ENCODE measurements around the gene DLX4. TPM values are rescaled to one million over a fixed set of nuclear protein-coding genes. Genes with fewer than 3 reads are reported as not detected.

DLX4 gene
- total RNA-seq, 1 donor from 2014 or later = 0.29 TPM

GRCh38 chr17:49967205-49967604 lies 1.8 kb upstream of the DLX4 start:
- peaks cover 4% of the 10 kb centered on the region for H3K36me3 Mint-ChIP-seq (ENCODE audit: unreplicated experiment)
- no peak for DNase-seq
- peaks cover 16% of the 10 kb centered on the region for H3K4me1 Mint-ChIP-seq (ENCODE audit: low read depth, unreplicated experiment)
- TF ChIP-seq, protein P1, sequence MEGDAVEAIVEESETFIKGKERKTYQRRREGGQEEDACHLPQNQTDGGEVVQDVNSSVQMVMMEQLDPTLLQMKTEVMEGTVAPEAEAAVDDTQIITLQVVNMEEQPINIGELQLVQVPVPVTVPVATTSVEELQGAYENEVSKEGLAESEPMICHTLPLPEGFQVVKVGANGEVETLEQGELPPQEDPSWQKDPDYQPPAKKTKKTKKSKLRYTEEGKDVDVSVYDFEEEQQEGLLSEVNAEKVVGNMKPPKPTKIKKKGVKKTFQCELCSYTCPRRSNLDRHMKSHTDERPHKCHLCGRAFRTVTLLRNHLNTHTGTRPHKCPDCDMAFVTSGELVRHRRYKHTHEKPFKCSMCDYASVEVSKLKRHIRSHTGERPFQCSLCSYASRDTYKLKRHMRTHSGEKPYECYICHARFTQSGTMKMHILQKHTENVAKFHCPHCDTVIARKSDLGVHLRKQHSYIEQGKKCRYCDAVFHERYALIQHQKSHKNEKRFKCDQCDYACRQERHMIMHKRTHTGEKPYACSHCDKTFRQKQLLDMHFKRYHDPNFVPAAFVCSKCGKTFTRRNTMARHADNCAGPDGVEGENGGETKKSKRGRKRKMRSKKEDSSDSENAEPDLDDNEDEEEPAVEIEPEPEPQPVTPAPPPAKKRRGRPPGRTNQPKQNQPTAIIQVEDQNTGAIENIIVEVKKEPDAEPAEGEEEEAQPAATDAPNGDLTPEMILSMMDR (IDR thresholded peaks at IDR 0.05; ENCODE audit: partially characterized antibody, unreplicated experiment) = no peak
- peaks cover 57% of the 10 kb centered on the region for H3K27me3 Mint-ChIP-seq (ENCODE audit: unreplicated experiment)
- peaks cover 7% of the 10 kb centered on the region for H3K9me3 Mint-ChIP-seq (ENCODE audit: unreplicated experiment)
- H3K27ac Mint-ChIP-seq (ENCODE audit: unreplicated experiment) = no peak overlapping the region
- no peak overlapping the region for H3K4me3 Mint-ChIP-seq (ENCODE audit: unreplicated experiment)

GRCh38 chr17:49967621-49968404 lies 1.2 kb upstream of the DLX4 start:
- Mint-ChIP-seq H3K9me3 (ENCODE audit: unreplicated experiment) (peaks cover 7% of the 10 kb centered on the region), H3K27me3 (ENCODE audit: unreplicated experiment) (peaks cover 58% of the 10 kb centered on the region), H3K4me1 (ENCODE audit: low read depth, unreplicated experiment) (peaks cover 16% of the 10 kb centered on the region), H3K4me3 (ENCODE audit: unreplicated experiment) (peak overlapping the region; percentile 65), H3K36me3 (ENCODE audit: unreplicated experiment) (peaks cover 4% of the 10 kb centered on the region), H3K27ac (ENCODE audit: unreplicated experiment) (no peak overlapping the region)
- TF ChIP-seq, protein P1 (IDR thresholded peaks at IDR 0.05; ENCODE audit: partially characterized antibody, unreplicated experiment) = no peak
- no peak for DNase-seq

GRCh38 chr17:49968405-49969133 lies 421 bp upstream of the DLX4 start:
- peaks cover 16% of the 10 kb centered on the region for H3K4me1 Mint-ChIP-seq (ENCODE audit: low read depth, unreplicated experiment)
- H3K27ac Mint-ChIP-seq (ENCODE audit: unreplicated experiment) = no peak overlapping the region
- peaks cover 55% of the 10 kb centered on the region for H3K27me3 Mint-ChIP-seq (ENCODE audit: unreplicated experiment)

DNA sequence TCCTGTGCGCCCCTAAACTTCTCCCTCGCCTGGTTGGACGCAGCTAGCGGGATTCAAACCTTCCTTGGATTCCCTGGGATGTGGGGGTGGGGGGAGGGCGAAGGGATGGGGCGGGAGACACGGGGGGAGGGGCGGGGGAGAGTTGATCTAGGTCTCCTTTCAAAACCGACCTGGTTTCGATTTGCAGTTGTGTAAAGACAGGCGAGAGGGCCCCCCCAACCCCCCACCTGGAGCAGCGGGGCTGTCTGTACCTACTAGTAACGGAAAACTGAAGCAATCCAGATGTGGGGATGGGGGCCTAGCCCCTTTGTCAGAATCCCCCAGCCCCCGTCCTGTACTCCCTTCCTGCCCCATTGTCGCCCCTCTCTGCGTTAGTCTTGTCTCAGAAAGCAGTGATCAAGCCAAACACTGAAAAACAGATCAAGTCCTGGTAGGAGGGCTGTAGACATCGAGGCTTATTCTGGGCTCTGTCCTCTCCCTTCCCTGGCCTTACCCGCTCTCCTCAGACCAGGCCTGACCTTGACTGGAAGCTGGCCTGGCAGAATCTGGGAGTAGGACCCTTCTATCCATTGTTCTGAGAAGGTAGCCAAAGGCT lies 902 bp downstream of the DLX4 start:
- H3K36me3 Mint-ChIP-seq (ENCODE audit: unreplicated experiment) = peaks cover 4% of the 10 kb centered on the region
- no peak overlapping the region for H3K4me3 Mint-ChIP-seq (ENCODE audit: unreplicated experiment)
- peaks cover 6% of the 10 kb centered on the region for H3K9me3 Mint-ChIP-seq (ENCODE audit: unreplicated experiment)
- peaks cover 48% of the 10 kb centered on the region for H3K27me3 Mint-ChIP-seq (ENCODE audit: unreplicated experiment)
- H3K4me1 Mint-ChIP-seq (ENCODE audit: low read depth, unreplicated experiment) = peaks cover 9% of the 10 kb centered on the region
- no peak for DNase-seq
- H3K27ac Mint-ChIP-seq (ENCODE audit: unreplicated experiment) = no peak overlapping the region
- TF ChIP-seq, protein P1 (IDR thresholded peaks at IDR 0.05; ENCODE audit: partially characterized antibody, unreplicated experiment) = no peak

More at GRCh38 chr17:49968405-49969133, 421 bp upstream of the DLX4 start:
- Mint-ChIP-seq H3K9me3 (ENCODE audit: unreplicated experiment) (peaks cover 7% of the 10 kb centered on the region), H3K4me3 (ENCODE audit: unreplicated experiment) (peak overlapping the region; percentile 93), H3K36me3 (ENCODE audit: unreplicated experiment) (peaks cover 4% of the 10 kb centered on the region)
- DNase-seq = peak; percentile 86
- TF ChIP-seq, protein P1 (IDR thresholded peaks at IDR 0.05; ENCODE audit: partially characterized antibody, unreplicated experiment) = no peak

Data from glutamatergic neuron (in vitro differentiated cells).